Suppressor macrophage treated with lipopolysaccharide for 1 hour (primary cell): ENCODE results near the gene MCM5.

Source experiments
- DNase-seq, 3 donors: peaks; one replicate each; pipeline ENCODE4 v3.0.0-alpha.2; 2020 to 2022

MCM5 gene

DNA sequence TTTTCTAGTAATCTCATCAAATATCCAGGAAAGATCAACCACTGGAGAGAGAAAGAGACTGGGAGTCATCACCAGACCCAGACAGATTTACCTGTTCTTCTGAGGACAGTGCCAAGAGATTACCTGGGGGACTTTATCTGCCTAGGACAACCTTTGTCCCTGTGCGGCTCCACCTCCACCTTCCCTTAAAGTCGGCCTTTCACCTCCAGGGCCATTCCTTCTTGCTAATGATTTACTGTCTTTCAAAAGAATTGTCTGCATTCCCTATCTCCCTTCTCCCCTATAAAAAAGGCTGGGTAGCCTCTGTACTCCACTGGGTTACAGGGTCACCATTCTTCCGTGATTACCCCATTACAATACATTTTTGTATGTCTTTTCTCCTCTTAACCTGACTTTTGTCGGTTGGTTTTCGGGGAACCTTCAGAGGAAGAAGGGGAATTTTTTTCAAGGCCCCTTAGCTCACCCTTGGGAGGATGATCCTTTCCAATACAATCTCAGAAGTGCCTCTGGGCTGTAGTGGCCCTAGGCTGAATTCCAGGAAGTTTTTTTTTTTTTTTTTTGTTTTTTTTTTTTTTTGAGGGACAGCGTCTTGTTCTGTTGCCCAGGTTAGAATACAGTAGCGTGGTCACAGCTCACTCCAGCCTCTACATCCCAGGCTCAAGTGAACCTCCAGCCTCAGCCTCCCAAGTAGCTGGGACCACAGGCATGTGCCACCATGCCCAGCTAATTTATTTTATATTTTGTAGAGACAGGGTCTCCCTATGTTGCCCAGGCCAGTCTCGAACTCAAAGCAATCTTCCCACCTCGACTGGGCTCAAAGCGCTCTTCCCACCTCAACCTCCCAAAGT, 20.6 kb upstream of the MCM5 start:
- DNase-seq, result no peak

DNA sequence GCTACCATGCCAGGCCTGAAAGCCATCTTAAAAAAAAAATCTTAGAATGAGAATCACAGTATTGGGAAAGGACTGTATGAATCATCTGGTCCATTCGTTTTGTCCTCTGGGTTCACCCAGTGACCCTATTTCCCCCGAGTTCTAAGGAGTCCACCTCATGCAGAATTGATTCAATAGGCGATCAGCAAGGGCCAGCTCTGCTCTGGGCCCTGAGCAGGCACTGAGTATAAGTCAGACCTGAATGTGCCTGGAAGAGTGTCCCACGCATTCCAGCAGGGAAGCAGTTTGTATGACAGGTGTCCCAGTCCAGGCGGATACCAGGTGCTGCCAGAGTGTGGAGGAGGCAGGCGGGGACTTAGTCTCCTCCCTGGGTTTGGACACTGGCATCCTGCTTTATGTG, 19.9 kb upstream of the MCM5 start:
- DNase-seq, result peak; percentile 51 to 75 (median 75)

DNA sequence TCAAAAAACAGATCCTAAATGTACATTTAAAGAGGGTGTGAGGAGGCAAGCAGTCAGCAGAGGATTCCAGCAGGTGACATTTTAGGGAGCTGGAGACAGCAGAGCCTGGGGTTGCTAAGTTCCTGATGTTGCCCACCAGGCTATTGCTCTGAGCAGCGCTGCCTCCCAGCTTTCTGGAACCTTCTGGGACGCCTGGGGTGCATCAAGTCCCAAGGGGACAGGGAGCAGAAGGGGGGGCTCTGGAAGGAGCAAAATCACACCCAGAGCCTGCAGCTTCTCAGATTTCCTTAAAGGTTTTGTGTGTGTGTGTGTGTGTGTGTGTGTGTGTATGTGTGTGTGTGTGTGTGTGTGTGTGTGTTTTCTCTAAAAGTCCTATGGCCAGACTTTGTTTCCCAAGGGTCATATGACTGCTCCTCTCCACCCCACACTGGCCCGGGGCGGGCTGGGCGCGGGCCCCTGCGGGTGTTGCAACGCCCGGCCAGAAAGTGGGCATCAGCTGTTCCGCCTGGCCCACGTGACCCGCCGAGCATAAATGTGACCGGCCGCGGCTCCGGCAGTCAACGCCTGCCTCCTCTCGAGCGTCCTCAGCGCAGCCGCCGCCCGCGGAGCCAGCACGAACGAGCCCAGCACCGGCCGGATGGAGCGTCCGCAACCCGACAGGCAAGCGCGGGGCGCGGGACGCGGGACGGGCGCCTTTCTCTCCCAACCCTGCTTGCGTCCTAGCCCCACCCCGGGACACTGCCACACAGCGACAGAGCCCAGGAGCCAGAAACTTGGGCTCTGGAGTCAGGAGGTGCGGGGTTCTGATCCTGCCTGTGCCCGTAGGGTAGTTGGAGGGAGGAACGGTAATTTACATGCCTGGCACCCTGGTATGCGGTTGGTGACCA, 19.2 kb upstream of the MCM5 start, which contains the start of gene HMOX1:
TSS of gene HMOX1 (plus strand) at position 560 of the 887 bp plus-strand sequence. CDS start at position 638, 78 bp downstream.
- peak; percentile 95 to 97 (median 96) for DNase-seq

DNA sequence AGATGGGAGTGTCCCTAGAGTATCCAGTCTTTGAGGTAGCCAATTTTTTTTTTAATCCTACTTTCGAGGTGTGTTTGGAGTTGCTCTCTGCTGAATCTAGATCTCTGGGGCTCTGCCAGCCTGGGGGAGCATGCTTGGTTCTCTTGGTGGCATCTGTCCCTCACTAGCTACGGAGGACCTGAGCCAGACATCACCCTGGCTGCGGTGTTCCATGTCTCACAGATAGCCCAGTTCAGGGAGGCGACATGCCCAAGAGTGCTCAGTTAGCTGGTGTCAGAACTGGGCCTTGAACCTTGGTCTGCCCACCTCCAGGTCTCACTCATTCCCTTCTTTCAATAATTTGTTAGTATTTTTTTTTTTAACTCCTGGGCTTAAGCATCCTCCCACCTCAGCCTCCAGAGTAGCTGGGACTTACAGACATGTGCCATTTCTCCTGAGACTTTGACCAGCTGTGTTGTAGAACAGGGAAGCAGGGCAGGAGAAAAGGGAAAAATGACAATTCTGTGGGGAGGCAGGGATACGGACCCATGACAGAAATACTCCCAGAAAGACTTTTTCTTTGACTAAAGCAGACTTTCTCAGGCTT, 18.4 kb upstream of the MCM5 start:
- no peak for DNase-seq

DNA sequence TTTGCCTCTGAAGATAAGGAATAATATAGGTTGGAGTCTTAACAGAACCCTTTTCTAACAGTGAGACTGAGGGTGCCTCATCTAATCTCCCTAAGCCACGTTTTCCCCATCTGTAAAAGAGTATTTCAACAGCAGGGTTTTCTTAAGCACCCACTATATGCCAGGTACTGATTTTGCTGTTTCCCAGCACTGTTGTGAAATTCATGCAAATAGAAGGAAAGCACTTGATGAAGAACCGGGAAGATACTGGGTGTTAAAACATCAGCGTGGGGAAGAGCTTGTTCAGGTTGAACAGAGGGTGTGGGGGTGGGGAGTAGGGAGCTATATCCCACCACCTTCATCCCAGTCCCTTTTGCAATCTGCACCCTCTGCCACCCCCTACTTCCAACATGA, 16.3 kb upstream of the MCM5 start:
- peak in 1 of 3 donors; percentile 54 for DNase-seq

DNA sequence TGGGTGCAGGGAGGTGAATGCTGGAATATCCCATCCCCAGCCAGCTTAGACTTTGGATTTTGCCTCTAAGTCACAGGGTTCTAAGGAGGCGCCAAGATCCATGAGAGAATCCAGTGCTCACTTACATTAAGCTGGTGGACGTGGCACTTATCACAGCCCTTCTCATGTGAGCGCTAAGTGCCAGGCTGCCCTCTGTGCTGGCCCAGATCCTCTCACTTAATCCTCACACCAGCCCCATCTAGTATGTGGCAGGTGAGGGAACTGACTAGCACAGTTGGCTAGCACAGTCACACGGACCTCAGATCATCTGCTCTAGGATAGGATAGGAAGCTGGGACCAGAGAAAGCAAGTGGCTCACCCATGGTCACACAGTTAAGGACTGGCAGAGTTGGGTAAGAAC, 15.4 kb upstream of the MCM5 start:
- no peak for DNase-seq

DNA sequence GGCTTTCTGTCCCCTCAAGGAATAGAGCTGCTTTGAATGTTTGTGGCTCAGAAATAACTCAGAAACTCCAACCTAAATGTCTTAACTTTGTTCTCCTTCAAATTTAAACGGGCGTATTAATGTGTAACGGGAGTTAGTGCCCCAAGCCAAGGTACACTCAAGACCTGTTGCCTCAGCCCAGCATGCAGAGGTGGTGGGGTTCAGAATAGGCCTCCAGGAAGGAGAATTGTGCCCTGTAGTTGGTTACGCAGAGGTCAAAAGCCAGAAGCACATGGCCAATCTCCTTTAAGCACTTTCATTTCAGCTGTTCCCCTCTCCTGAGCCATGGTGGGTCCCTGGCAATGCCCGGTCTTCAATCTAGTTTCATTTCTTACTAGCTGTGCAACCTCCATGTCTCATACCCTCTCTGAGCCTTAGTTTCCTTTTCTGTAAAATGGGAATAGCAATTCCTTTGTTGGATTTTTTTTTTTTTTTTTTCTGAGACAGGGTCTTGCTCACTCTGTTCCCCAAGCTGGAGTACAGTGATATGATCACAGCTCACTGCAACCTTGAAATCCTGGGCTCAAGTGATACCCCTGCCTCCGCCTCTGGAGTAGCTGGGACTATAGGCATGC, 14.9 kb upstream of the MCM5 start:
- DNase-seq, result peak in 1 of 3 donors; percentile 20

DNA sequence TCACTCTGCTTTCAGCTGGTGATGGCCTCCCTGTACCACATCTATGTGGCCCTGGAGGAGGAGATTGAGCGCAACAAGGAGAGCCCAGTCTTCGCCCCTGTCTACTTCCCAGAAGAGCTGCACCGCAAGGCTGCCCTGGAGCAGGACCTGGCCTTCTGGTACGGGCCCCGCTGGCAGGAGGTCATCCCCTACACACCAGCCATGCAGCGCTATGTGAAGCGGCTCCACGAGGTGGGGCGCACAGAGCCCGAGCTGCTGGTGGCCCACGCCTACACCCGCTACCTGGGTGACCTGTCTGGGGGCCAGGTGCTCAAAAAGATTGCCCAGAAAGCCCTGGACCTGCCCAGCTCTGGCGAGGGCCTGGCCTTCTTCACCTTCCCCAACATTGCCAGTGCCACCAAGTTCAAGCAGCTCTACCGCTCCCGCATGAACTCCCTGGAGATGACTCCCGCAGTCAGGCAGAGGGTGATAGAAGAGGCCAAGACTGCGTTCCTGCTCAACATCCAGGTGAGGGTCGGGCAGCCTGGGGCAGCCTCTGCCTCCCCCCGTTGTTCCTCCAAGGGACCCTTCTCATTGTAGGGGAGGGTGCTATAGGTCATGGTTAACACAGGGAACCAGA, 13.2 kb upstream of the MCM5 start:
- DNase-seq, result no peak

DNA sequence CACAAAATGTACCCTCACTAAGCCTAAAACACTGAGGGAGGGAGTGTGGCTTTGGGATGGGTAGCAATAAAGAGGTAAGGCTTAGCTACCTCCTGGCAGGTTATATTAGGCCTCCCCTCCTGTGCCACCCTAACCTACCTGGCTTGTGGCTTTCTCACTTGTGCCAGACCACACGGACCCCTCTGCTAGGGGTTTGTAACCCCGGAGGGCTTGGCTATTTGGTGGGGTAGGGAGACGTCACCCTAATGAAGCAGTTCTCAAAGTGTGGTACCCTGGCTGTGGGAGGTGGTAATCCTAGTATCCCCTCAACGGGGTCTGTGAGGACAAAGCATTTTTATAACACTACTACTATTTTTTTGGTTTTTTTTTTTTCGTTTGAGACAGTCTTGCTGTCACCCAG, 9.0 kb upstream of the MCM5 start:
- DNase-seq, result no peak

DNA sequence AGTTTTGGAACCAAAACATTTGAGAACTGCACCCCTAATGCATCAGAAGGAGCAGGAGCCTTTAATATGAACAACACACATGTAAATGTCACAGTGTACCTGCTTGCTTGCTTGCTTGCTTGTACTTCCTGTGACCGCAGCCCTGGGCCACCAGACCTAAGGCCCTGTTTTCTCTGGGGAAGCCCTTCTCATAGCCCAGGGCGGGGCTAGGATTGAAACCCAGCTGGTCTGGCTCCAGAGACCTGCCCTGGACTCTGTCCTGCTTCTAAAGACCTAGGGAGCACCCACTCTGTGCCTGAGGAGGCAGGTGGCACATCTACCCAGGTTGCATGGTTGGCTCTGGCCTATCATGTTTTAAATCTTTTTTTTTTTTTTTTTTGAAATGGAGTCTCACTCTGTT, 7.6 kb upstream of the MCM5 start:
- DNase-seq, result no peak

DNA sequence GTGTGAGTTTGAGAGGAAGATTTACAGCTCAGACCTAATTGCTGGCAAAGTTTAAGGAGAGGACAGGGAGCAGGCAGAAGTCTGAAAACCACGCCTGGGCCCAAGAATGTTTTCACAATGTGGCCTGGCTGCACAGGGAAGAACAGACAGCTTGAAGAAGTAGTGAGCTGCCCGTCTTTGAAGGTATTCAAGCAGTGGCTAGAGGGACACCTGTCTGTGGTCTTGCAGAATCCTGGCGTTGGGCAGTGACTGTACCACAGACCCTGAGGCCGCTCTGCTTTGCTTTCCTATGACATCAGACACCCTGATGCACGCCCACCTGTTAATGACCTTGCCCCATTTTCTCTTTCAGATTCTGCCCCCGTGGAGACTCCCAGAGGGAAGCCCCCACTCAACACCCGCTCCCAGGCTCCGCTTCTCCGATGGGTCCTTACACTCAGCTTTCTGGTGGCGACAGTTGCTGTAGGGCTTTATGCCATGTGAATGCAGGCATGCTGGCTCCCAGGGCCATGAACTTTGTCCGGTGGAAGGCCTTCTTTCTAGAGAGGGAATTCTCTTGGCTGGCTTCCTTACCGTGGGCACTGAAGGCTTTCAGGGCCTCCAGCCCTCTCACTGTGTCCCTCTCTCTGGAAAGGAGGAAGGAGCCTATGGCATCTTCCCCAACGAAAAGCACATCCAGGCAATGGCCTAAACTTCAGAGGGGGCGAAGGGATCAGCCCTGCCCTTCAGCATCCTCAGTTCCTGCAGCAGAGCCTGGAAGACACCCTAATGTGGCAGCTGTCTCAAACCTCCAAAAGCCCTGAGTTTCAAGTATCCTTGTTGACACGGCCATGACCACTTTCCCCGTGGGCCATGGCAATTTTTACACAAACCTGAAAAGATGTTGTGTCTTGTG, 6.6 kb upstream of the MCM5 start:
- no peak for DNase-seq

DNA sequence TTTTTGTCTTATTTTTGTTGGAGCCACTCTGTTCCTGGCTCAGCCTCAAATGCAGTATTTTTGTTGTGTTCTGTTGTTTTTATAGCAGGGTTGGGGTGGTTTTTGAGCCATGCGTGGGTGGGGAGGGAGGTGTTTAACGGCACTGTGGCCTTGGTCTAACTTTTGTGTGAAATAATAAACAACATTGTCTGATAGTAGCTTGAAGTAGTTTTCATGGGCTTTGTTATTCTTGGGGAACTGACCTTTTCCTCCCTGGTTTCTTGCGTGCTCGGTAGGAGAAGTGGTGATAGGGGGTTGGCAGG, 6.0 kb upstream of the MCM5 start:
- DNase-seq, result no peak

DNA sequence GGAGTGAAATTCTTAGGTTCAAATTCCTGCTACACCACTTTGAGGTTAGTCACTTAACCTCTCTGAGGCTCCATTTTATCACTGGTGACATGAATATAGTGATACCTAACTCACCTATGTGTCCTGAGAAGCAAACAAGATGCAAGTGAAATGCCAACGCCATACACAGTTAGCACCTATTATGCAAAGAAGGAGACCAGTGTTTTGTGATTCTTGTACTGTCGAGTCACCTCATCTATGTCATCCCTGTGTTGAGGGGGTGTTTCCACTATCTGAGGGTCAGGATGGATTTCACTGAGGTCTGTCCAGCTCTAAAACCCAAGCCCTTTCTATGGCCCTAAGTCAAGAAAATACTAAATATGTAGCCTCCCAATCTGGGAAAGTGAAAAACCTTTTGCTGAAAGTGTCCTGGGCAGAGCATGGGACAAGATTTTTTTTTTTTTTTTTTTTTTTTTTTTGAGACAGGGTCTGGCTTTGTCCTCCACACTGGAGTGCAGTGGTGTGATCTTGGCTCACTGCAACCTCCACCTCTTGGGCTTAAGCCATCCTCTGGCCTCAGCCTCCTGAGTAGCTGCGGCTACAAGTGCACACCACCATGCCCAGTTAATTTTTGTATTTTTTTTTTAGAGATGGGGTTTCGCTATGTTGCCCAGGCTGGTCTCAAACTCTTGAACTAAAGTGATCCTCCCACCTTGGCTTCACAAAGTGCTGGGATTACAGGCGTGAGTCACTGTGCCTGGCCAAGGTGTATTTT, 5.0 kb upstream of the MCM5 start:
- DNase-seq, result no peak

DNA sequence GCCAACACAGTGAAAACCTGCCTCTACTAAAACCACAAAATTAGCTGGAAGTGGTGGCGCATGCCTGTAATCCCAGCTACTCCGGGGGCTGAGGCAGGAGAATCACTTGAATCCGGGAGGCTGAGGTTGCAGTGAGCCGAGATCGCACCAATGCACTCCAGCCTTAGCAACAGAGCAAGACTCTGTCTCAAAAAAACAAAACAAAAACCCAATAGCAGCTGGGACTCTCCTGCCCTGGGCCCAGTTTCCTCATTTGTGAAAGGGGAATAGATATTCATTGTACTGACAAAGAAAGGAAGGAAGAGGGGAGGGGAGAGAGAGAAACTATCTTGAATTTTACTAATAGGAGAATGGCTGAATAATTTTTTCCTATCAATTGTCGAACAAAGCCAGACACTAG, 3.3 kb upstream of the MCM5 start:
- DNase-seq, result peak; percentile 78 to 87 (median 79)

DNA sequence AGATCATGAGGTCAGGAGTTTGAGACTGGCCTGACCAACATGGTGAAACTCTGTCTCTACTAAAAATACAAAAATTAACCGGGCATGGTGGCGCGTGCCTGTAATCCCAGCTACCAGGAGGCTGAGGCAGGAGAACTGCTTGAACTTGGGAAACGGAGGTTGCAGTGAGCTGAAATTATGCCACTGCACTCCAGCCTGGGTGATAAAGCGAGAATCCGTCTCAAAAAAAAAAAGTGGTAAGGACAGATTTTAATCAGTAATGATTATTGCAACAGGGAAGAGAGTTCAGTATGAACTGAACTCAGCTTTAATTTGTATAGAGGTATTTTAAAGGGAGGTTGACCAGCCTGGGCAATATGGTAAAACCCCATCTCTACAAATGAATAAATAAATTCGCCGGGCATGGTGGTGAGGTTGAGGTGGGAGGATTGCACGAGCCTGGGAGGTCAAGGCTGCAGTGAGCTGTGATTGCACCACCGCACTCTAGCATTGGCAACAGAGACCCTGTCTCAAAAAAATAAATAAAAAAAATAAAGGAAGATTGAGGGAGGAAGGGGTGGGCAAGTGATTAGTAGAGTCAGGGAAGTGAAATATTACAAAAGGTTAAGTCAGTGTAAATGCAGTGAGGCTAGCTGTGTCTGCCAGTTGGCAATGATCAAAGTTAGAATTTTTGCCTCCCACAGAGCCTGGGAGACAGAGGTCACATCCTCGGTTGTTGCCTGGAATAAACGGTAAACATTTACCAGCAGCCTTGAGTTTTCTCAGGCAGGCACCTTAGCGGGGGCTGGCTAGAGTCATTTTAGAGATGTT, 2.6 kb upstream of the MCM5 start:
- no peak for DNase-seq

DNA sequence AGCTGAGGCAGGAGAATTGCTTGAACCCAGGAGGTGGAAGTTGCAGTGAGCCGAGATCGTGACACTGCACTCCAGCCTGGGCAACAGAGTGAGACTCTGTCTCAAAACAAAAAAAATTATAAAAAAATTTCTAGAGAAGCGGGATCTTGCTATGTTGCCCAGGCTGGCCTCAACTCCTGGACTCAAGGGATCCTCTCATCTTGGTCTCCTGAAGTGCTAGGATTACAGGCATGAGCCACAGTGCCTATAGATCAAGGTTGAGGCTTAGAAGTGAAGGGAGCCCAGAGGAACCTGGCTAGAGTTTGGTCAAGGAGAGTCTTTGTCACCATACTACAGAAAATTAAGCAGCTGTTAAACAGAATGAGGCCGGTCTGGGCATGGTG, 1.4 kb upstream of the MCM5 start:
- no peak for DNase-seq

DNA sequence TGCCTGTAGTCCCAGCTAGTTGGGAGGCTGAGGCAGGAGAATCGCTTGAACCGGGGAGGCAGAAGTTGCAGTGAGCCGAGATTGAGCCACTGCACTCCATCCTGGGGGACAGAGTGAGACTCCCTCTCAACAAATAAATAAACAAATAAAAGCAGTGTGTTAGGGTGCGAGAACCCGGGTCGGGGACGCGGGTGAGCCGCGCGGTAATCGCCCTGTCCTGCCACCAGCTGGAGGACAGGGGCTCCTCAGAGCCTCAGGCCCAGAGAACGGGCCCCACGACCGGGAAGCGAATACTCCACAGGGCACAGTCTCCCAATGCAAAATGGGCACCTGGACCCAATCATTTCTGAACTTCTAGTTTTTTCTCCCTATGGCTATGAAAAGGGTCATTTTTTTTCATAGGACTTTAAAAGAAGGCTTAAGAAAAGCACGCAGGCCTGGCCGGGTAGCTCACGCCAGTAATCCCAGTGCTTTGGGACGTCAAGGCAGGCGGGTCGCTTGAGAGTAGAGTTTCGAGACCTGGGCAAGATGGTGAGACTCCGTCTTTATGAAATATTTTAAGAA, 744 bp upstream of the MCM5 start:
- no peak for DNase-seq

DNA sequence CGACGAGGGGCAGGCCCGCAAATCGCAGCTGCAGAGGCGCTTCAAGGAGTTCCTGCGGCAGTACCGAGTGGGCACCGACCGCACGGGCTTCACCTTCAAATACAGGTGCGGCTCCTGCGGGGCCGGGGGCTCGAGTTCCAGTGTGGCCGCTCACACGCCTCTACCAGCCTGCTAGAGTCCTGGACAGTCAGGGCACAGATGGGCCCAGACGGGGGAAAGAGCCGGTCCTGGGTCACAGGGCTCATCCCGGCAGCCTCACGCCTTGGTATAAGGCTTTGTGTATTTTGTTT, 506 bp downstream of the MCM5 start:
- DNase-seq, result no peak

DNA sequence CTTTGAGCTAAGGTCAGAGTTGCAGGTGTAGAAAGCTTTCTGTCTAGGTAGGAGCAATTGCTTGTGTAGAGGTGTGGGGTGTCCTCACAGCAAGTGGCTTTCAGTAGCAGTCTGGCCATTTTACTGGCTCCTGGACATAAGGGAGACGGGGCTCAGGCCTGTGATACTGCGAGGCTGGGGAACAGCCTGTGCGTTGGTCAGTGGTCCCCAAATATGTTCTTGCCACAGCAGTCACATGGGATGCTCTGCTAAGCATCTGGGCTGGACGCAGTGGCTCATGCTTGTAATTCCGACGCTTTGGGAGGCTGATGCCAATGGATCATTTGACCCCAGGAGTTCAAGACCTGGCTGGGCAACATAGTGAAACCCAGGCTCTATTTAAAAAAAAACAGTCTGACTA, 1.9 kb downstream of the MCM5 start:
- no peak for DNase-seq

DNA sequence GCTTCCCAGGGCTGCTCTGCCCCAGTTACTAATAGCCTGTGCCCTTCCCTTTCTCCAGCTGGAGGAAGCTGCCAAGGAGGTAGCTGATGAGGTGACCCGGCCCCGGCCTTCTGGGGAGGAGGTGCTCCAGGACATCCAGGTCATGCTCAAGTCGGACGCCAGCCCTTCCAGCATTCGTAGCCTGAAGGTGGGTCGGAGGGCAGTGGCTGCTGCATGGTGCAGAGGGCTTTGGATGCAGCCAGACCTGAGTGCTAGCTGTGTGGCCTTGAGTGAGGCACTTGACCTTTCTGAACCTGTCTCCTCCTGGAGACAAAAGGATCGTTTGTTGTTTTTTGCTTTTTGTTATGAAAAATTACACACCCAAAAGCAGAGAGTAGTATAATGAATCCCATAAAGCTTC, 3.4 kb downstream of the MCM5 start:
- DNase-seq, result no peak
